ENCODE measurements around the gene DNAJC15.

- TF ChIP-seq POLR2A (IDR thresholded peaks at IDR 0.05; ENCODE audit: low read length), result no peak
- no peak for TF ChIP-seq GATA1 (IDR thresholded peaks at IDR 0.05; ENCODE audit: low read depth, low read length)
Observed at GRCh38 chr13:43081866-43082265, 58.5 kb downstream of the DNAJC15 start.

Data from erythroblast (primary cell).